ENCODE data around the gene SIMC1. TPM values are rescaled to one million over a fixed set of nuclear protein-coding genes. Genes with fewer than 3 reads are reported as not detected.
"Not testable (repeated sequence)": the region's sequence is repeated elsewhere in the genome, so short reads cannot be mapped to it uniquely, and the experiment has no call there.

Gene SIMC1
- total RNA-seq, 2 donors from 2014 or later = 23.2 to 25.5 TPM

GRCh38 chr5:176197234-176197858, 40.9 kb upstream of the SIMC1 start:
- not testable (repeated sequence) for DNase-seq; H3K36me3 Mint-ChIP-seq (ENCODE audit: insufficient read depth in 2 of 2); ATAC-seq (replicated peaks in 1 of 2); H3K4me3 Mint-ChIP-seq; H3K27ac Mint-ChIP-seq; H3K9me3 Mint-ChIP-seq; H3K4me1 Mint-ChIP-seq (ENCODE audit: low read depth)
- peaks cover 23% of the 10 kb centered on the region for H3K27me3 Mint-ChIP-seq (ENCODE audit: low read depth)

- ATAC-seq (replicated peaks in 1 of 2); H3K9me3 Mint-ChIP-seq; DNase-seq; H3K4me3 Mint-ChIP-seq; H3K4me1 Mint-ChIP-seq (ENCODE audit: low read depth); H3K27ac Mint-ChIP-seq; H3K36me3 Mint-ChIP-seq (ENCODE audit: insufficient read depth in 2 of 2): not testable (repeated sequence)
- peaks cover 23% of the 10 kb centered on the region for H3K27me3 Mint-ChIP-seq (ENCODE audit: low read depth)
Measured at GRCh38 chr5:176198299-176198698, 39.9 kb upstream of the SIMC1 start.

- H3K36me3 Mint-ChIP-seq (ENCODE audit: insufficient read depth in 2 of 2); H3K9me3 Mint-ChIP-seq; H3K4me1 Mint-ChIP-seq (ENCODE audit: low read depth); H3K27ac Mint-ChIP-seq: not testable (repeated sequence)
- Mint-ChIP-seq H3K4me3 (peak overlapping the region; percentile 71 to 78), H3K27me3 (ENCODE audit: low read depth) (peaks cover 23% of the 10 kb centered on the region)
- DNase-seq (peak; percentile 16 to 22), ATAC-seq (replicated peaks in 1 of 2) (peak; percentile 63 to 67)
Measured at GRCh38 chr5:176198991-176199733, 39.1 kb upstream of the SIMC1 start.

- peaks cover 23% of the 10 kb centered on the region for H3K27me3 Mint-ChIP-seq (ENCODE audit: low read depth)
- DNase-seq; H3K27ac Mint-ChIP-seq; H3K4me1 Mint-ChIP-seq (ENCODE audit: low read depth); H3K36me3 Mint-ChIP-seq (ENCODE audit: insufficient read depth in 2 of 2); ATAC-seq (replicated peaks in 1 of 2); H3K9me3 Mint-ChIP-seq: not testable (repeated sequence)
- peak overlapping the region; percentile 71 to 78 for H3K4me3 Mint-ChIP-seq
Measured at GRCh38 chr5:176199803-176200399, 38.3 kb upstream of the SIMC1 start.

- no peak overlapping the region for H3K27ac Mint-ChIP-seq
- ATAC-seq (replicated peaks in 1 of 2) (no peak), DNase-seq (no peak)
- H3K27me3 Mint-ChIP-seq (ENCODE audit: low read depth) = peaks cover 16% of the 10 kb centered on the region
- no peaks in the 10 kb centered on the region for H3K9me3 Mint-ChIP-seq
- no peaks in the 10 kb centered on the region for H3K36me3 Mint-ChIP-seq (ENCODE audit: insufficient read depth in 2 of 2)
- no peak overlapping the region for H3K4me3 Mint-ChIP-seq
- no peaks in the 10 kb centered on the region for H3K4me1 Mint-ChIP-seq (ENCODE audit: low read depth)
Measured at GRCh38 chr5:176201811-176202210, 36.4 kb upstream of the SIMC1 start.

GRCh38 chr5:176203086-176203485, 35.1 kb upstream of the SIMC1 start:
- Mint-ChIP-seq H3K27me3 (ENCODE audit: low read depth) (peaks cover 9% of the 10 kb centered on the region), H3K36me3 (ENCODE audit: insufficient read depth in 2 of 2) (no peaks in the 10 kb centered on the region), H3K4me1 (ENCODE audit: low read depth) (no peaks in the 10 kb centered on the region), H3K9me3 (no peaks in the 10 kb centered on the region), H3K27ac (no peak overlapping the region), H3K4me3 (no peak overlapping the region)
- no peak for ATAC-seq (replicated peaks in 1 of 2)
- DNase-seq = no peak

- ATAC-seq (replicated peaks in 1 of 2); H3K4me1 Mint-ChIP-seq (ENCODE audit: low read depth); H3K36me3 Mint-ChIP-seq (ENCODE audit: insufficient read depth in 2 of 2); H3K4me3 Mint-ChIP-seq; H3K9me3 Mint-ChIP-seq; DNase-seq; H3K27me3 Mint-ChIP-seq (ENCODE audit: low read depth); H3K27ac Mint-ChIP-seq: not testable (repeated sequence)
Measured at GRCh38 chr5:176203535-176203934, 34.7 kb upstream of the SIMC1 start.

- peaks cover 12% of the 10 kb centered on the region for H3K27me3 Mint-ChIP-seq (ENCODE audit: low read depth)
- not testable (repeated sequence) for H3K9me3 Mint-ChIP-seq; H3K4me3 Mint-ChIP-seq; H3K4me1 Mint-ChIP-seq (ENCODE audit: low read depth); H3K27ac Mint-ChIP-seq; ATAC-seq (replicated peaks in 1 of 2); DNase-seq; H3K36me3 Mint-ChIP-seq (ENCODE audit: insufficient read depth in 2 of 2)
Measured at GRCh38 chr5:176214466-176215021, 23.7 kb upstream of the SIMC1 start.

GRCh38 chr5:176216393-176216916, 21.8 kb upstream of the SIMC1 start:
- not testable (repeated sequence) for H3K27ac Mint-ChIP-seq; H3K36me3 Mint-ChIP-seq (ENCODE audit: insufficient read depth in 2 of 2); H3K9me3 Mint-ChIP-seq; H3K4me1 Mint-ChIP-seq (ENCODE audit: low read depth); ATAC-seq (replicated peaks in 1 of 2); DNase-seq
- peak overlapping the region; percentile 39 to 55 for H3K4me3 Mint-ChIP-seq
- H3K27me3 Mint-ChIP-seq (ENCODE audit: low read depth) = peaks cover 15% of the 10 kb centered on the region

- not testable (repeated sequence) for H3K4me1 Mint-ChIP-seq (ENCODE audit: low read depth); H3K9me3 Mint-ChIP-seq; H3K4me3 Mint-ChIP-seq; ATAC-seq (replicated peaks in 1 of 2); H3K27ac Mint-ChIP-seq; DNase-seq; H3K36me3 Mint-ChIP-seq (ENCODE audit: insufficient read depth in 2 of 2)
- H3K27me3 Mint-ChIP-seq (ENCODE audit: low read depth) = peaks cover 11% of the 10 kb centered on the region
Measured at GRCh38 chr5:176217188-176217729, 21.0 kb upstream of the SIMC1 start.

- DNase-seq; ATAC-seq (replicated peaks in 1 of 2); H3K9me3 Mint-ChIP-seq; H3K36me3 Mint-ChIP-seq (ENCODE audit: insufficient read depth in 2 of 2); H3K27ac Mint-ChIP-seq; H3K4me3 Mint-ChIP-seq; H3K4me1 Mint-ChIP-seq (ENCODE audit: low read depth): not testable (repeated sequence)
- peaks cover 11% of the 10 kb centered on the region for H3K27me3 Mint-ChIP-seq (ENCODE audit: low read depth)
Measured at GRCh38 chr5:176217764-176218163, 20.5 kb upstream of the SIMC1 start.

GRCh38 chr5:176222006-176222405, 16.2 kb upstream of the SIMC1 start:
- not testable (repeated sequence) for H3K4me3 Mint-ChIP-seq; ATAC-seq (replicated peaks in 1 of 2); H3K9me3 Mint-ChIP-seq; DNase-seq; H3K4me1 Mint-ChIP-seq (ENCODE audit: low read depth); H3K36me3 Mint-ChIP-seq (ENCODE audit: insufficient read depth in 2 of 2); H3K27ac Mint-ChIP-seq
- H3K27me3 Mint-ChIP-seq (ENCODE audit: low read depth) = peaks cover 11% of the 10 kb centered on the region

- H3K27me3 Mint-ChIP-seq (ENCODE audit: low read depth); ATAC-seq (replicated peaks in 1 of 2); H3K9me3 Mint-ChIP-seq; H3K27ac Mint-ChIP-seq; H3K36me3 Mint-ChIP-seq (ENCODE audit: insufficient read depth in 2 of 2); DNase-seq; H3K4me3 Mint-ChIP-seq; H3K4me1 Mint-ChIP-seq (ENCODE audit: low read depth): not testable (repeated sequence)
Measured at GRCh38 chr5:176228358-176228757, 9.9 kb upstream of the SIMC1 start.

All from activated T-cell treated with anti-CD3 and anti-CD28 coated beads, Interleukin-2, amount 50 U/mL, for 72 hours (primary cell).